GM12878 (cell line): ENCODE data around the gene LRRC4. TPM values are rescaled to one million over a fixed set of nuclear protein-coding genes. Genes with fewer than 3 reads are reported as not detected.

Experiments
- ATAC-seq: fragments of 200-7000 bp; cut with Tn5 transposase; 3 replicates; pipeline ENCODE4 v1.9.1; 2020; ENCODE audit warnings: mild to moderate bottlenecking, moderate library complexity
- BruUV-seq: library from RNA; stranded (reverse); fragments of 400-500 nt; replicated peaks from 2 replicates; lab custom pipeline; 2021; lab: Mats Ljungman, UMichigan
- CTCF ChIA-PET: fragments of 300-600 bp; sonication (Branson Sonifier 250); formaldehyde crosslinking; extraction: SDS; loops from one replicate; lab custom pipeline; 2021; ENCODE audit warnings: inconsistent platforms; lab: Yijun Ruan, JAX
- POLR2A ChIA-PET: fragments of 350-600 bp; formaldehyde crosslinking; extraction: SDS; loops from one replicate; lab custom pipeline; 2021; ENCODE audit warnings: inconsistent platforms; lab: Charles Lee
- RAD21 ChIA-PET: fragments of 300-600 bp; sonication (Branson Sonifier 250); formaldehyde crosslinking; loops from one replicate; lab custom pipeline; 2023; ENCODE audit warnings: antibody characterized with exemption; ENCODE audit not compliant: unreplicated experiment; lab: Charles Lee
- SMC1A ChIA-PET: fragments of 300-600 bp; sonication (Branson Sonifier 250); formaldehyde crosslinking; loops from one replicate; lab custom pipeline; 2023; ENCODE audit not compliant: unreplicated experiment, uncharacterized antibody; lab: Charles Lee
- DNase-seq: peaks from one replicate; pipeline ENCODE4 v3.0.0-alpha.2; 2011; ENCODE audit warnings: low read depth, low spot score
- FAIRE-seq: peaks from 3 replicates; lab custom pipeline; 2011; peaks lifted over from hg19 to GRCh38; lab: Jason Lieb, UNC
- H2AFZ ChIP-seq: 2 replicates; pipeline ENCODE4 v1.6.0; 2011; ENCODE audit warnings: low read depth, low read length, control low read depth; ENCODE audit not compliant: control insufficient read depth
- H3K27ac ChIP-seq: 2 replicates; pipeline ENCODE4 v1.5.1; 2011; ENCODE audit warnings: control low read depth; ENCODE audit not compliant: control insufficient read depth, insufficient read depth
- H3K27me3 ChIP-seq, 2 experiments: replicated peaks in 1 of 2; 2 replicates each; pipeline versions ENCODE4 v1.6.0 to v1.6.1; 2011; ENCODE audit warnings: low read length in 1 of 2; ENCODE audit not compliant: control insufficient read depth in 2 of 2, insufficient read depth in 2 of 2
- H3K36me3 ChIP-seq, 2 experiments: 2 replicates each; pipeline ENCODE4 v1.5.1; 2011; ENCODE audit warnings: low read length in 1 of 2; ENCODE audit not compliant: control insufficient read depth in 2 of 2, insufficient read depth in 2 of 2
- H3K4me1 ChIP-seq: 2 replicates; pipeline ENCODE4 v1.6.1; 2011; ENCODE audit warnings: mild to moderate bottlenecking, low read length, moderate library complexity, mixed read lengths; ENCODE audit not compliant: control insufficient read depth, insufficient read depth
- H3K4me2 ChIP-seq: 2 replicates; pipeline ENCODE4 v1.6.0; 2011; ENCODE audit warnings: control low read depth; ENCODE audit not compliant: control insufficient read depth, insufficient read depth
- H3K4me3 ChIP-seq: fragments of 200-600 bp; sonication (generic); 2 replicates; pipeline ENCODE4 v1.5.1; 2016
- H3K79me2 ChIP-seq: 2 replicates; pipeline ENCODE4 v1.6.0; 2011; ENCODE audit warnings: low read length; ENCODE audit not compliant: control insufficient read depth, insufficient read depth
- H3K9ac ChIP-seq: 2 replicates; pipeline ENCODE4 v1.8.0; 2011; ENCODE audit warnings: low read length, control low read depth, mixed read lengths; ENCODE audit not compliant: control insufficient read depth, insufficient read depth
- H3K9me3 ChIP-seq: replicated peaks from 3 replicates; pipeline ENCODE4 v1.5.1; 2011; ENCODE audit warnings: mild to moderate bottlenecking, low read length; ENCODE audit not compliant: control insufficient read depth, insufficient read depth
- H4K20me1 ChIP-seq: 2 replicates; pipeline ENCODE4 v1.6.0; 2011; ENCODE audit not compliant: control insufficient read depth, insufficient read depth
- BRCA1 ChIP-seq: IDR thresholded peaks from 2 replicates; pipeline ENCODE4 v1.6.1; 2011; ENCODE audit warnings: low read depth, low read length, improper control_type of control experiment
- CUX1 ChIP-seq: IDR thresholded peaks from 2 replicates; pipeline ENCODE4 v1.6.1; 2012; ENCODE audit warnings: improper control_type of control experiment, low read depth, low read length; ENCODE audit not compliant: insufficient replicate concordance
- EGR1 ChIP-seq, 2 experiments: IDR thresholded peaks; 1 replicate in 1 of 2; 2 replicates in 1 of 2; pipeline ENCODE4 v1.6.1; 2011 to 2012; ENCODE audit warnings: low read depth in 2 of 2, low read length in 2 of 2, borderline replicate concordance in 1 of 2, mild to moderate bottlenecking in 1 of 2, moderate library complexity in 1 of 2
- HDAC6 ChIP-seq: fragments of 200-600 bp; sonication (generic); IDR thresholded peaks from one replicate; pipeline ENCODE4 v1.8.0; 2017; ENCODE audit warnings: antibody characterized with exemption; ENCODE audit not compliant: unreplicated experiment
- IKZF1 ChIP-seq: fragments of 450-650 bp; conservative IDR thresholded peaks from 2 replicates; pipeline ENCODE4 v1.6.1; 2017; ENCODE audit warnings: antibody characterized with exemption, mild to moderate bottlenecking
- KLF5 ChIP-seq: fragments of 450-650 bp; IDR thresholded peaks from 2 replicates; pipeline ENCODE4 v1.6.1; 2014; ENCODE audit warnings: mild to moderate bottlenecking; ENCODE audit not compliant: partially characterized antibody
- MEF2A ChIP-seq: IDR thresholded peaks from 2 replicates; pipeline ENCODE4 v1.6.1; 2011; ENCODE audit warnings: low read depth, mild to moderate bottlenecking, low read length, moderate library complexity; ENCODE audit not compliant: insufficient read depth
- MEF2B ChIP-seq: fragments of 450-650 bp; IDR thresholded peaks from 2 replicates; pipeline ENCODE4 v1.6.1; 2018; ENCODE audit warnings: mild to moderate bottlenecking, moderate library complexity; ENCODE audit not compliant: partially characterized antibody, poor library complexity, severe bottlenecking
- PML ChIP-seq: IDR thresholded peaks from 2 replicates; pipeline ENCODE4 v1.6.1; 2012; ENCODE audit warnings: low read length, inconsistent platforms
- POLR2AphosphoS2 ChIP-seq: IDR thresholded peaks from 2 replicates; pipeline ENCODE4 v1.6.1; 2011; ENCODE audit warnings: low read depth, mild to moderate bottlenecking, low read length, improper control_type of control experiment, moderate library complexity
- RELB ChIP-seq: fragments of 450-650 bp; IDR thresholded peaks from 2 replicates; pipeline ENCODE4 v1.6.1; 2017; ENCODE audit warnings: low read depth, mild to moderate bottlenecking, moderate library complexity
- SPI1 ChIP-seq: IDR thresholded peaks from 2 replicates; pipeline ENCODE4 v1.6.1; 2011; ENCODE audit warnings: low read depth, mild to moderate bottlenecking, low read length, moderate library complexity, borderline replicate concordance; ENCODE audit not compliant: insufficient read depth
- ZNF384 ChIP-seq: IDR thresholded peaks from 2 replicates; pipeline ENCODE4 v1.6.1; 2012; ENCODE audit warnings: low read depth, mild to moderate bottlenecking, low read length, improper control_type of control experiment, borderline replicate concordance
- WGBS: methylation state at CpG from one replicate; pipeline ENCODE4 v1.1.6; 2016; ENCODE audit warnings: low lambda C conversion rate; ENCODE audit not compliant: insufficient replicate concordance, insufficient coverage; ENCODE audit errors: missing lambda C conversion rate; 5-methylcytosine and 5-hydroxymethylcytosine counted together
- in situ Hi-C: fragments of 300-500 bp; cut with MboI; formaldehyde crosslinking; loops from 9 replicates; pipeline ENCODE4 v1.14.3; 2018; ENCODE audit warnings: mixed read lengths
- intact Hi-C: fragments of 100-400 bp; cut with micrococcal nuclease; formaldehyde crosslinking; loops from one replicate; pipeline ENCODE4 v1.14.2; 2022; ENCODE audit not compliant: unreplicated experiment
- polyA plus RNA-seq, 11 experiments: library from polyadenylated mRNA; depleted of rRNA in 4 of 11; unstranded in 6 of 11; stranded (reverse) in 5 of 11; fragments of >200 nt; fragmentation: Nextera tagmentation in 4 of 11; fragmentation: Illumina TruSeq in 1 of 11; extraction: Ambion mirVana in 4 of 11; extraction: Trizol in 1 of 11; gene quantifications; 1 replicate in 1 of 11; 2 replicates in 10 of 11; pipeline versions ENCODE4 v1.2.1 to v1.2.3, GENCODE V29; 2011 to 2016; ENCODE audit warnings: inconsistent platforms in 2 of 11, missing spikeins in 2 of 11, low read depth in 1 of 11
- total RNA-seq, 4 experiments: library from RNA; depleted of rRNA in 3 of 4; stranded (reverse); fragments of >200 nt in 3 of 4; fragmentation: Illumina TruSeq in 1 of 4; extraction: Trizol in 1 of 4; gene quantifications; 2 replicates each; pipeline versions ENCODE4 v1.2.1 to v1.2.3, GENCODE V29; 2013 to 2021
- TF ChIP-seq, protein P1 (sequence below): IDR thresholded peaks from 2 replicates; pipeline ENCODE4 v1.6.1; 2012; ENCODE audit warnings: low read depth, low read length, improper control_type of control experiment
- TF ChIP-seq, protein P2 (sequence below): fragments of 150-350 bp; IDR thresholded peaks from 2 replicates; pipeline ENCODE4 v1.6.1; 2014; ENCODE audit warnings: mild to moderate bottlenecking, low read depth, low read length

The LRRC4 gene
- total and polyA plus RNA-seq, 10 of the 15 experiments (the other 5 are each of a cell fraction or from before 2014, with no cell fraction given) = 0.06 to 0.85 (median 0.12) TPM; not detected in 4

GRCh38 chr7:128071801-128072200 lies 40.6 kb upstream of the LRRC4 start:
- RAD21 ChIA-PET = interaction anchor here (0.7 kb wide), 1 partner anchor 364 kb away, joined by 4 read pairs; no protein-coding TSS in a partner anchor
- Histone ChIP-seq H3K9ac (no peak overlapping the region), H3K79me2 (no peaks in the 10 kb centered on the region), H3K9me3 (no peaks in the 10 kb centered on the region), H3K27ac (no peak overlapping the region), H3K27me3 (no peaks in the 10 kb centered on the region), H3K4me1 (no peaks in the 10 kb centered on the region), H3K4me2 (no peak overlapping the region), H4K20me1 (no peaks in the 10 kb centered on the region; the same call in 1 of the 2 replicates), H3K36me3 (peaks cover 20 to 32% of the 10 kb centered on the region in 2 experiments; a peak in 3 of 4 replicates), H3K4me3 (no peak overlapping the region), H2AFZ (no peak overlapping the region)
- CTCF ChIA-PET = interaction anchor here (1.5 kb wide), 1 partner anchor 64 kb away, joined by 3 read pairs; no protein-coding TSS in a partner anchor
- in situ Hi-C loops = no loop called here
- POLR2A ChIA-PET = no interaction called here
- 98% methylated on average over 11 of the region's 11 CpGs for WGBS
- SMC1A ChIA-PET = no interaction called here
- FAIRE-seq (no peak), DNase-seq (no peak), ATAC-seq (no peak)
- intact Hi-C loops = no loop called here
- BruUV-seq = no TSS peak
- TF ChIP-seq RELB (no peak), MEF2A (no peak), SPI1 (no peak), CUX1 (no peak), KLF5 (no peak), POLR2AphosphoS2 (no peak), PML (no peak), ZNF384 (no peak), MEF2B (no peak), EGR1 (IDR thresholded peaks at IDR 0.05; ENCODE audit: borderline replicate concordance in 1 of 2, low read depth in 2 of 2, low read length in 2 of 2) (no peak), IKZF1 (no peak), BRCA1 (no peak), HDAC6 (no peak)
- TF ChIP-seq, protein P1, sequence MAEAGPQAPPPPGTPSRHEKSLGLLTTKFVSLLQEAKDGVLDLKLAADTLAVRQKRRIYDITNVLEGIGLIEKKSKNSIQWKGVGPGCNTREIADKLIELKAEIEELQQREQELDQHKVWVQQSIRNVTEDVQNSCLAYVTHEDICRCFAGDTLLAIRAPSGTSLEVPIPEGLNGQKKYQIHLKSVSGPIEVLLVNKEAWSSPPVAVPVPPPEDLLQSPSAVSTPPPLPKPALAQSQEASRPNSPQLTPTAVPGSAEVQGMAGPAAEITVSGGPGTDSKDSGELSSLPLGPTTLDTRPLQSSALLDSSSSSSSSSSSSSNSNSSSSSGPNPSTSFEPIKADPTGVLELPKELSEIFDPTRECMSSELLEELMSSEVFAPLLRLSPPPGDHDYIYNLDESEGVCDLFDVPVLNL = no peak
- TF ChIP-seq, protein P2, sequence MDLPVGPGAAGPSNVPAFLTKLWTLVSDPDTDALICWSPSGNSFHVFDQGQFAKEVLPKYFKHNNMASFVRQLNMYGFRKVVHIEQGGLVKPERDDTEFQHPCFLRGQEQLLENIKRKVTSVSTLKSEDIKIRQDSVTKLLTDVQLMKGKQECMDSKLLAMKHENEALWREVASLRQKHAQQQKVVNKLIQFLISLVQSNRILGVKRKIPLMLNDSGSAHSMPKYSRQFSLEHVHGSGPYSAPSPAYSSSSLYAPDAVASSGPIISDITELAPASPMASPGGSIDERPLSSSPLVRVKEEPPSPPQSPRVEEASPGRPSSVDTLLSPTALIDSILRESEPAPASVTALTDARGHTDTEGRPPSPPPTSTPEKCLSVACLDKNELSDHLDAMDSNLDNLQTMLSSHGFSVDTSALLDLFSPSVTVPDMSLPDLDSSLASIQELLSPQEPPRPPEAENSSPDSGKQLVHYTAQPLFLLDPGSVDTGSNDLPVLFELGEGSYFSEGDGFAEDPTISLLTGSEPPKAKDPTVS = no peak
